ENCODE data around the gene CEP112. TPM values are rescaled to one million over a fixed set of nuclear protein-coding genes. Genes with fewer than 3 reads are reported as not detected.

CEP112 gene
- total and polyA plus RNA-seq, 8 donors, result 8.4 to 11.4 (median 9.8) TPM

GRCh38 chr17:65776890-65777289 lies 415.0 kb downstream of the CEP112 start:
- Histone ChIP-seq H3K36me3 (no peaks in the 10 kb centered on the region), H3K9me3 (no peaks in the 10 kb centered on the region), H3K4me1 (no peaks in the 10 kb centered on the region), H3K4me3 (no peak overlapping the region), H3K27ac (no peak overlapping the region), H3K27me3 (no peaks in the 10 kb centered on the region)
- intact Hi-C loops (cut with DNase I), result no loop called here
- no peak for TF ChIP-seq CTCF (IDR thresholded peaks at IDR 0.05)
- DNase-seq (no peak), FAIRE-seq (no peak), ATAC-seq (no peak)
- 66 to 79% methylated on average over 3 of the region's 3 CpGs for WGBS, 2 donors

- 81 to 92% methylated on average over 6 of the region's 6 CpGs for WGBS, 2 donors
Observed at GRCh38 chr17:65774787-65775186, 417.1 kb downstream of the CEP112 start.

GRCh38 chr17:65772989-65773388 lies 418.9 kb downstream of the CEP112 start:
- Histone ChIP-seq H3K36me3 (no peaks in the 10 kb centered on the region), H3K4me1 (no peaks in the 10 kb centered on the region), H3K4me3 (no peak overlapping the region), H3K27me3 (no peaks in the 10 kb centered on the region), H3K9me3 (no peaks in the 10 kb centered on the region), H3K27ac (no peak overlapping the region)
- no peak for TF ChIP-seq CTCF (IDR thresholded peaks at IDR 0.05)
- ATAC-seq (no peak), DNase-seq (no peak), FAIRE-seq (no peak)
- intact Hi-C loops (cut with DNase I), result no loop called here
- 80 to 84% methylated on average over 6 of the region's 6 CpGs for WGBS, 2 donors

More at GRCh38 chr17:65774787-65775186, 417.1 kb downstream of the CEP112 start:
- ATAC-seq, result no peak
- no peak for TF ChIP-seq CTCF (IDR thresholded peaks at IDR 0.05)
- Histone ChIP-seq H3K27me3 (no peaks in the 10 kb centered on the region), H3K27ac (no peak overlapping the region), H3K4me3 (no peak overlapping the region), H3K4me1 (no peaks in the 10 kb centered on the region), H3K36me3 (no peaks in the 10 kb centered on the region), H3K9me3 (no peaks in the 10 kb centered on the region)
- intact Hi-C loops (cut with DNase I), result no loop called here
- no peak for FAIRE-seq
- no peak for DNase-seq

GRCh38 chr17:65771704-65772103 lies 420.2 kb downstream of the CEP112 start:
- intact Hi-C loops (cut with DNase I), result no loop called here
- Histone ChIP-seq H3K4me3 (no peak overlapping the region), H3K9me3 (no peaks in the 10 kb centered on the region), H3K36me3 (no peaks in the 10 kb centered on the region), H3K4me1 (no peaks in the 10 kb centered on the region), H3K27me3 (no peaks in the 10 kb centered on the region), H3K27ac (no peak overlapping the region)
- no peak for ATAC-seq
- no peak for FAIRE-seq
- no peak for TF ChIP-seq CTCF (IDR thresholded peaks at IDR 0.05)
- DNase-seq, result no peak

GRCh38 chr17:65763786-65764185 lies 428.1 kb downstream of the CEP112 start:
- FAIRE-seq (no peak), ATAC-seq (no peak), DNase-seq (no peak)
- TF ChIP-seq CTCF (IDR thresholded peaks at IDR 0.05), result no peak
- Histone ChIP-seq H3K4me1 (no peaks in the 10 kb centered on the region), H3K4me3 (no peak overlapping the region), H3K27ac (no peak overlapping the region), H3K27me3 (no peaks in the 10 kb centered on the region), H3K36me3 (no peaks in the 10 kb centered on the region), H3K9me3 (no peaks in the 10 kb centered on the region)
- intact Hi-C loops (cut with DNase I), result no loop called here
- WGBS, 2 donors, result 90 to 96% methylated on average over 1 of the region's 1 CpG
